IPS DF 6.9 (cell line): ENCODE results near the gene LTBP1.
"Not testable (repeated sequence)": the region's sequence is repeated elsewhere in the genome, so short reads cannot be mapped to it uniquely, and the experiment has no call there.

ENCODE experiments used
- DNase-seq: peaks from one replicate; pipeline ENCODE4 v3.0.0-alpha.2; 2013; ENCODE audit warnings: low read depth, low spot score
- H3K27ac ChIP-seq: one replicate; pipeline ENCODE4 v1.5.1; 2013; ENCODE audit warnings: low read length, control low read depth
- H3K27me3 ChIP-seq: 2 replicates; pipeline ENCODE4 v1.6.1; 2013; ENCODE audit warnings: mild to moderate bottlenecking, low read length; ENCODE audit not compliant: control insufficient read depth, insufficient read depth
- H3K36me3 ChIP-seq: 2 replicates; pipeline ENCODE4 v1.6.1; 2013; ENCODE audit warnings: low read length; ENCODE audit not compliant: control insufficient read depth, insufficient read depth
- H3K4me1 ChIP-seq: 2 replicates; pipeline ENCODE4 v1.6.1; 2013; ENCODE audit warnings: low read length; ENCODE audit not compliant: control insufficient read depth, insufficient read depth
- H3K4me3 ChIP-seq: 2 replicates; pipeline ENCODE4 v1.5.1; 2013; ENCODE audit warnings: mild to moderate bottlenecking, low read length
- H3K9me3 ChIP-seq: 2 replicates; pipeline ENCODE4 v1.6.1; 2013; ENCODE audit warnings: low read length, inconsistent platforms; ENCODE audit not compliant: control insufficient read depth, insufficient read depth
- WGBS: extraction: QIAGEN DNeasy Blood & Tissue Kit; methylation state at CpG from one replicate; pipeline ENCODE4 v1.1.7; 2013; ENCODE audit warnings: mixed read lengths, missing lambda C conversion rate; ENCODE audit not compliant: insufficient read length, insufficient coverage; 5-methylcytosine and 5-hydroxymethylcytosine counted together

The LTBP1 gene

GRCh38 chr2:33230842-33231241, 284.1 kb downstream of the LTBP1 start:
- no peaks in the 10 kb centered on the region for H3K36me3 ChIP-seq
- DNase-seq: no peak
- no peaks in the 10 kb centered on the region for H3K27me3 ChIP-seq
- no peak overlapping the region for H3K27ac ChIP-seq
- H3K4me1 ChIP-seq: no peaks in the 10 kb centered on the region
- H3K4me3 ChIP-seq: no peak overlapping the region
- no peaks in the 10 kb centered on the region for H3K9me3 ChIP-seq
- no CpG with 5 or more reads among the region's 7 CpGs for WGBS

- WGBS: no CpG with 5 or more reads among the region's 1 CpG
Observed at GRCh38 chr2:33235559-33235958, 288.8 kb downstream of the LTBP1 start.

DNA sequence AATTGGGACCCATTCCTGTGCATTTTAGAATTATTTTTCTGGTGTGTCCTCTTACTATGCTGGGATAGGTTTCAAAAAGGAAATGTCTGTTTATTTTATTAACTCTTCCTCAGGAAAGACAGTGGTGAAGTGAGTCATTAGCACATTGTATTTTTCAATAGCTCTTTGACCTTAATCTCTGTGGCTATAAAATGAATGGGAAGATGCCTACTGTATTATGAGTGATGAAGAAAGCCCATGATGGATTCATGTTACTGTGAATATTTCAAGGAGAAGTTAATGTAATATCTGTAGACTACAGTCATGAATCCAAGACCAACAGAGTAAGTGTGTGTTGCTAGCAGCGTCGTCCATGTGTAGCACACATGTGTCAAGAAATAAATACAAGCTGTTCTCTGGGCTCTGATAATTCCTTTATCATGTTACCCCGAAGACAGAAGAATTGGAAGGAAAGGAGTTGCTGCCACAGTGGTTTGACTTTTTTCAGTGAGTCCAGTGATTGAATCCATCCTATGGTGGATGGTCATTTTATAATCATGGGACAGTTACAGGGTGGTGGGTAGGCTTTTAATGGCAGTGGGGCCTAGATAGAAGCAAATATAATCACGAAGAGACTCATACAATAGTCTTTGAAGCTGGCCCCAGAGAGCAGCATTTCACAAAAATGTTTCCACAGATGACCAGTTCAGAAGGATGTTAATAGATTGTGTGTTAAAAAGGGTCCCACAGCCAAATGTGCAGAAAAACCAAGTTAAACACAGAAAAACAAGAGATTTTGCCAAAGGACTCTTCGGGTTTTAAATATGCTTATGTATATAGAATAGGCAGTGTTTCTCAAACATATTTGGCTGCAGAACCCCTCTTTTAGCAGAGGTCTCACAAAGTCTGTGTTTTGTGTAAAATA, 290.0 kb downstream of the LTBP1 start:
- H3K4me3 ChIP-seq: no peak overlapping the region

More at GRCh38 chr2:33235559-33235958, 288.8 kb downstream of the LTBP1 start:
- H3K27ac ChIP-seq, DNase-seq, H3K27me3 ChIP-seq, H3K4me1 ChIP-seq, H3K36me3 ChIP-seq, H3K9me3 ChIP-seq, H3K4me3 ChIP-seq: not testable (repeated sequence)

DNA sequence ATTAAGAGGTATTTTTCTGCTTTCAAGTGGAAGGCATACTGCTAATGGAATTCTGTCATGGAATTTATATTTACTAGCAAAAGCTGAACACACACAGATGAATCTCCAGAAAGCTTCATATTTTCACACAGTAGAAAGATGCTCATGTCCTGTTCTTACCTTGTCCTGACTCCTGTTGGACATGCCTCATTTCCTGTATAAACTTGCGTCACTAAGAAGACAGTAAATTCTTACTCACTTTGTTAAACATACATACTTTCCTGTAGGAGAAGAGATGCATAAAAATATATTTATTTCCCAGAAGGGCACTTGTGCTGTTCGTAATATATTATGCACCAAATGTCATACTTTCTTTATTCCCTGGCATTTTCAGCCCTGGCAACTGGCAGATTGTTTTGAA, 291.4 kb downstream of the LTBP1 start:
- no CpG with 5 or more reads among the region's 2 CpGs for WGBS
- no peak for DNase-seq
- Histone ChIP-seq H3K27ac (no peak overlapping the region), H3K4me1 (no peaks in the 10 kb centered on the region), H3K36me3 (no peaks in the 10 kb centered on the region), H3K27me3 (no peaks in the 10 kb centered on the region), H3K4me3 (no peak overlapping the region), H3K9me3 (no peaks in the 10 kb centered on the region)

More for the DNA sequence above, 290.0 kb downstream of the LTBP1 start:
- no peaks in the 10 kb centered on the region for H3K36me3 ChIP-seq
- no peak overlapping the region for H3K27ac ChIP-seq
- H3K27me3 ChIP-seq: no peaks in the 10 kb centered on the region
- WGBS: no CpG with 5 or more reads among the region's 5 CpGs
- no peaks in the 10 kb centered on the region for H3K4me1 ChIP-seq
- H3K9me3 ChIP-seq: no peaks in the 10 kb centered on the region
- no peak for DNase-seq

GRCh38 chr2:33240178-33240577, 293.4 kb downstream of the LTBP1 start:
- Histone ChIP-seq H3K36me3 (no peaks in the 10 kb centered on the region), H3K27me3 (no peaks in the 10 kb centered on the region), H3K9me3 (no peaks in the 10 kb centered on the region), H3K4me1 (no peaks in the 10 kb centered on the region), H3K4me3 (no peak overlapping the region), H3K27ac (no peak overlapping the region)
- WGBS: no CpG with 5 or more reads among the region's 4 CpGs
- DNase-seq: no peak

DNA sequence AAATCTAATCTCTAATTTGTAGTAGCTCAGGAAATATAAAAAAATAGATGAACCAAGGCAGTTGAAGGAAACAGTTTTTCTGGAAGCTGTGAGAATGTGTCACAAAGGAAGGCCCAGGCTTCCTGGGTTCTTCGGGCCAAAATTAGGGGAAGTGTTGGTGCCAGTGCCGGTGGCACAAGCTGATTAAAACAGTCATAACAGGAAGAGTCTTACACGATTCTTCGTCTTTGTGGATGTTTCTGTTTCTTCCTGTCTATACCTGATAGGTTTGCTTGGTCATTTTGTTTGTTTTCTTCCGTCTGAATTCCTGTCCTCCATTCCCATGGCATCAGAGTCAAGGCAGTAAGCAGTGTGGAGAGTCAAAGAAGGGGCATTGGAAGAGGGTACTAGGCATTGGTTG, 294.3 kb downstream of the LTBP1 start:
- WGBS: no CpG with 5 or more reads among the region's 5 CpGs
- H3K27ac ChIP-seq: no peak overlapping the region
- H3K4me1 ChIP-seq: no peaks in the 10 kb centered on the region
- no peak overlapping the region for H3K4me3 ChIP-seq
- no peak for DNase-seq
- H3K36me3 ChIP-seq: no peaks in the 10 kb centered on the region
- H3K27me3 ChIP-seq: no peaks in the 10 kb centered on the region
- no peaks in the 10 kb centered on the region for H3K9me3 ChIP-seq

- Histone ChIP-seq H3K36me3 (no peaks in the 10 kb centered on the region), H3K4me3 (no peak overlapping the region), H3K27ac (no peak overlapping the region), H3K9me3 (no peaks in the 10 kb centered on the region), H3K27me3 (no peaks in the 10 kb centered on the region), H3K4me1 (no peaks in the 10 kb centered on the region)
- no peak for DNase-seq
- no CpG with 5 or more reads among the region's 3 CpGs for WGBS
Observed at GRCh38 chr2:33241581-33241980, 294.8 kb downstream of the LTBP1 start.

- no peak overlapping the region for H3K4me3 ChIP-seq
- H3K27ac ChIP-seq: no peak overlapping the region
- no peak for DNase-seq
- H3K27me3 ChIP-seq: no peaks in the 10 kb centered on the region
- no peaks in the 10 kb centered on the region for H3K9me3 ChIP-seq
- no peaks in the 10 kb centered on the region for H3K36me3 ChIP-seq
- H3K4me1 ChIP-seq: no peaks in the 10 kb centered on the region
- no CpG with 5 or more reads among the region's 1 CpG for WGBS
Observed at GRCh38 chr2:33242845-33243244, 296.1 kb downstream of the LTBP1 start.

GRCh38 chr2:33246432-33246831, 299.7 kb downstream of the LTBP1 start:
- no peak for DNase-seq
- no peaks in the 10 kb centered on the region for H3K36me3 ChIP-seq

DNA sequence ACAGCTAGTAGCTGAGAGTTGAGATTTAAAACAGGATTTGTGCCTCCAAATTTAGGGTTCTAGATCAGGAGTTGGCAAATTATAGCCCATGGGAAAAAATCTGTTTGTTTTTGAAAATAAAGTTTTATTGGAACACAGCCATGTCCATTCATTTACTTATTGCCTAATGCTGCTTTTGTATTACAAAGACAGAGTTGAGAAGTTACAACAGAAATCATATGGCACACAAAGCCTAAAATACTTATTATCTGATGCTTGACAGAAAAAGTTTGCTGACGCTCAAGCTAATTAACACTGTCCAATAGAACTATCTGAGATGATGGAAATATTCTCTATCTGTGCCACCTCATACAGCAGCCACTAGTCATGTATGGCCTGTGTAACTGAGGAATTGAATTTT, 300.6 kb downstream of the LTBP1 start:
- no peak overlapping the region for H3K27ac ChIP-seq
- no peaks in the 10 kb centered on the region for H3K4me1 ChIP-seq
- no peaks in the 10 kb centered on the region for H3K36me3 ChIP-seq
- H3K27me3 ChIP-seq: no peaks in the 10 kb centered on the region
- no CpG with 5 or more reads among the region's 1 CpG for WGBS
- no peaks in the 10 kb centered on the region for H3K9me3 ChIP-seq
- DNase-seq: no peak
- no peak overlapping the region for H3K4me3 ChIP-seq

More at GRCh38 chr2:33246432-33246831, 299.7 kb downstream of the LTBP1 start:
- no peak overlapping the region for H3K27ac ChIP-seq
- no peak overlapping the region for H3K4me3 ChIP-seq
- H3K27me3 ChIP-seq: no peaks in the 10 kb centered on the region
- H3K9me3 ChIP-seq: no peaks in the 10 kb centered on the region
- WGBS: no CpG with 5 or more reads among the region's 4 CpGs
- no peaks in the 10 kb centered on the region for H3K4me1 ChIP-seq
